KMS-11 (cell line): Measurements from ENCODE around the gene TNNT1.
"Not testable (repeated sequence)": the region's sequence is repeated elsewhere in the genome, so short reads cannot be mapped to it uniquely, and the experiment has no call there.

Experiments
- H2AFZ ChIP-seq: fragments of 200-600 bp; sonication (generic); 2 replicates; pipeline ENCODE4 v1.6.1; 2016; ENCODE audit warnings: antibody characterized with exemption, mixed run types, low read depth
- H3K27ac ChIP-seq: fragments of 200-600 bp; sonication (generic); 2 replicates; pipeline ENCODE4 v1.6.1; 2016; ENCODE audit warnings: mild to moderate bottlenecking, mixed run types
- H3K27me3 ChIP-seq: fragments of 200-600 bp; sonication (generic); 2 replicates; pipeline ENCODE4 v1.6.1; 2017; ENCODE audit warnings: mild to moderate bottlenecking, low read depth, mixed run types, moderate library complexity; ENCODE audit not compliant: insufficient read depth
- H3K36me3 ChIP-seq: fragments of 200-600 bp; sonication (generic); 2 replicates; pipeline ENCODE4 v1.6.1; 2017; ENCODE audit warnings: mild to moderate bottlenecking, mixed run types; ENCODE audit not compliant: insufficient read depth
- H3K4me1 ChIP-seq: fragments of 200-600 bp; sonication (generic); 2 replicates; pipeline ENCODE4 v1.6.1; 2016; ENCODE audit warnings: mild to moderate bottlenecking, low read depth, mixed run types; ENCODE audit not compliant: poor library complexity, severe bottlenecking
- H3K4me2 ChIP-seq: fragments of 200-600 bp; sonication (generic); 2 replicates; pipeline ENCODE4 v1.7.0; 2016; ENCODE audit warnings: mild to moderate bottlenecking, mixed run types
- H3K4me3 ChIP-seq: fragments of 200-600 bp; sonication (generic); IDR thresholded peaks from 2 replicates; pipeline ENCODE4 v1.6.1; 2017; ENCODE audit warnings: low read depth, low read length, mixed read lengths; ENCODE audit not compliant: insufficient read depth
- H3K79me2 ChIP-seq: fragments of 200-600 bp; sonication (generic); 2 replicates; pipeline ENCODE4 v1.6.1; 2016; ENCODE audit warnings: low read depth, mixed run types; ENCODE audit not compliant: insufficient read depth
- H3K9ac ChIP-seq: fragments of 200-600 bp; sonication (generic); 2 replicates; pipeline ENCODE4 v1.6.1; 2016; ENCODE audit warnings: mild to moderate bottlenecking, mixed run types
- H4K20me1 ChIP-seq: fragments of 200-600 bp; sonication (generic); 2 replicates; pipeline ENCODE4 v1.6.1; 2016; ENCODE audit warnings: mild to moderate bottlenecking, mixed run types; ENCODE audit not compliant: insufficient read depth
- TF ChIP-seq, protein P1 (sequence below): fragments of 200-600 bp; sonication (generic); conservative IDR thresholded peaks from 2 replicates; pipeline ENCODE4 v1.6.1; 2017; ENCODE audit warnings: low read depth, mild to moderate bottlenecking, antibody characterized with exemption, low read length, moderate library complexity, mixed read lengths

Gene TNNT1

GRCh38 chr19:55158848-55159749 is 10.1 kb upstream of the TNNT1 start:
- H3K36me3 ChIP-seq = no peaks in the 10 kb centered on the region
- H3K27ac ChIP-seq = no peak overlapping the region
- no peak overlapping the region for H2AFZ ChIP-seq
- no peaks in the 10 kb centered on the region for H4K20me1 ChIP-seq
- H3K4me1 ChIP-seq = no peaks in the 10 kb centered on the region
- H3K9ac ChIP-seq = no peak overlapping the region
- peaks cover 40% of the 10 kb centered on the region for H3K27me3 ChIP-seq
- TF ChIP-seq, protein P1, sequence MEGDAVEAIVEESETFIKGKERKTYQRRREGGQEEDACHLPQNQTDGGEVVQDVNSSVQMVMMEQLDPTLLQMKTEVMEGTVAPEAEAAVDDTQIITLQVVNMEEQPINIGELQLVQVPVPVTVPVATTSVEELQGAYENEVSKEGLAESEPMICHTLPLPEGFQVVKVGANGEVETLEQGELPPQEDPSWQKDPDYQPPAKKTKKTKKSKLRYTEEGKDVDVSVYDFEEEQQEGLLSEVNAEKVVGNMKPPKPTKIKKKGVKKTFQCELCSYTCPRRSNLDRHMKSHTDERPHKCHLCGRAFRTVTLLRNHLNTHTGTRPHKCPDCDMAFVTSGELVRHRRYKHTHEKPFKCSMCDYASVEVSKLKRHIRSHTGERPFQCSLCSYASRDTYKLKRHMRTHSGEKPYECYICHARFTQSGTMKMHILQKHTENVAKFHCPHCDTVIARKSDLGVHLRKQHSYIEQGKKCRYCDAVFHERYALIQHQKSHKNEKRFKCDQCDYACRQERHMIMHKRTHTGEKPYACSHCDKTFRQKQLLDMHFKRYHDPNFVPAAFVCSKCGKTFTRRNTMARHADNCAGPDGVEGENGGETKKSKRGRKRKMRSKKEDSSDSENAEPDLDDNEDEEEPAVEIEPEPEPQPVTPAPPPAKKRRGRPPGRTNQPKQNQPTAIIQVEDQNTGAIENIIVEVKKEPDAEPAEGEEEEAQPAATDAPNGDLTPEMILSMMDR = no peak
- H3K79me2 ChIP-seq = no peaks in the 10 kb centered on the region
- H3K4me2 ChIP-seq = no peak overlapping the region
- no peak overlapping the region for H3K4me3 ChIP-seq

DNA sequence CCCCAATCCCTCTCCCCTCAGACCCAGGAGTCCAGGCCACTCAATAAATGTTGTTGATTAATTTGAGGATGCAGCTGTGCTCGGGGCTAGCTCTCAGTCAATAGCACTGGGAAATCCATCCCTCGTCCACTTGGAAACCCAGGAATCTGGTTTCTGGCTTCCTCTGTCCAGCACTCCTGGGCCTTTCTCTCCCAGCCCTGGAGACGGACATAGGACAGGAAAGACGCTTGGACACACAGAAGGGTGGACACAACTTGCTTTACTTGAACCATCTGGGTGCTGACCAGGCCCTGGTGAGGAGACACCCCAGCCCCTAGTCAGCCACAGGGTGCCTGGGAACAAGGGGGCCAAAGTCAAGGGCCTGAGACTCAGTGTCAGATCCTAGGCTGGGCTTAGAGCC is 9.4 kb upstream of the TNNT1 start:
- peaks cover 38% of the 10 kb centered on the region for H3K27me3 ChIP-seq
- no peak overlapping the region for H3K27ac ChIP-seq
- no peak overlapping the region for H3K4me3 ChIP-seq
- TF ChIP-seq, protein P1 = no peak
- no peak overlapping the region for H3K9ac ChIP-seq
- H3K4me2 ChIP-seq = no peak overlapping the region
- H4K20me1 ChIP-seq = no peaks in the 10 kb centered on the region
- no peaks in the 10 kb centered on the region for H3K4me1 ChIP-seq
- no peak overlapping the region for H2AFZ ChIP-seq
- no peaks in the 10 kb centered on the region for H3K79me2 ChIP-seq
- H3K36me3 ChIP-seq = no peaks in the 10 kb centered on the region

DNA sequence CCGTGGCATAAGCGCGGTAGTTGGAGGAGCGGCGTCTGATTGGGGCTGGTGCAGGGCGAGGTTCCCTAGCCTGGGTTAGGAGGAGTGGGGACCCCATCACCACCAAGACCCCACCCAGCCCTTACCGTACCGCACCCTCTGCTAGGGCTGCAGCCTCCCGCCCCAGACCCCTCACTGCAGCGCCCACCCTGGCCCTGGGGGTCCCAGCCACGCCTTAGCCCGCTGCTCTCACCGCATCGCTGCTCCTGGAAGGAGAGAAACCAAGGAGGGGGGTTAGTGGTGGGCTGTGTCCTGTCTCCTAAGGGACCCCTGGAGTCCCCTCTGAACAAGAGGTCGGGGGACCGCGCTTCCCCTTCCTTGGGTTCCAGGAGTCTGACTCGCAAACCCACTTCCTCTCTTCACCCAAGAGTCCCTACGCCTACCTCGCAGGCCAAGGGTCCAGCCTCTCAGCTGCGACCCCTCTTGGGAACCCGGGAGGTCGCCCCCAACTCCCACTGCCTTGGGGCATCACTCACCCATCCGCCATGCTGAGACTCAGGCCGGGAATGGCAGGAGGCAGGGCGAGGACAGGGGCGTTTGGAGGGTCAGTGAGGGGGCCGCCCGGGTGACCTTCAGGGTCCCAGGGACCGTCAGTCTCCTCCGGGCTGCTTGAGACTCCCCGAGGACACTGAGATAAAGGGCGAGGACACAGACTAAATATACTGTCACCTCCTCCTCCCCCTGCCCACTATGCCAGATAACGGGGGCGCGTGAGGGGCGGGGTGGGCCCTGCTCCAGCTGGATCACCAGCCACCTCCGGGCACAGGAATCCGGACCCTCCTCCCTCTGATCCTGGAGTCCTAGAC is 8.3 kb upstream of the TNNT1 start, which contains the start of gene TNNI3:
TSS of gene TNNI3 (minus strand) at position 669 of the 845 bp plus-strand sequence. CDS start at position 526, 143 bp downstream.
- H3K4me3 ChIP-seq = no peak within 1 kb of the TSS
- no peak within 1 kb of the TSS for H2AFZ ChIP-seq
- H3K9ac ChIP-seq = no peak within 1 kb of the TSS
- H3K4me2 ChIP-seq = no peak within 1 kb of the TSS
- TF ChIP-seq, protein P1 = no peak
- H3K27ac ChIP-seq = no peak within 1 kb of the TSS
- peaks cover 32% of the 10 kb centered on the region for H3K27me3 ChIP-seq
- no peaks in the 10 kb centered on the region for H3K36me3 ChIP-seq
- no peaks in the 10 kb centered on the region for H3K79me2 ChIP-seq
- H3K4me1 ChIP-seq = no peaks in the 10 kb centered on the region
- H4K20me1 ChIP-seq = no peaks in the 10 kb centered on the region

DNA sequence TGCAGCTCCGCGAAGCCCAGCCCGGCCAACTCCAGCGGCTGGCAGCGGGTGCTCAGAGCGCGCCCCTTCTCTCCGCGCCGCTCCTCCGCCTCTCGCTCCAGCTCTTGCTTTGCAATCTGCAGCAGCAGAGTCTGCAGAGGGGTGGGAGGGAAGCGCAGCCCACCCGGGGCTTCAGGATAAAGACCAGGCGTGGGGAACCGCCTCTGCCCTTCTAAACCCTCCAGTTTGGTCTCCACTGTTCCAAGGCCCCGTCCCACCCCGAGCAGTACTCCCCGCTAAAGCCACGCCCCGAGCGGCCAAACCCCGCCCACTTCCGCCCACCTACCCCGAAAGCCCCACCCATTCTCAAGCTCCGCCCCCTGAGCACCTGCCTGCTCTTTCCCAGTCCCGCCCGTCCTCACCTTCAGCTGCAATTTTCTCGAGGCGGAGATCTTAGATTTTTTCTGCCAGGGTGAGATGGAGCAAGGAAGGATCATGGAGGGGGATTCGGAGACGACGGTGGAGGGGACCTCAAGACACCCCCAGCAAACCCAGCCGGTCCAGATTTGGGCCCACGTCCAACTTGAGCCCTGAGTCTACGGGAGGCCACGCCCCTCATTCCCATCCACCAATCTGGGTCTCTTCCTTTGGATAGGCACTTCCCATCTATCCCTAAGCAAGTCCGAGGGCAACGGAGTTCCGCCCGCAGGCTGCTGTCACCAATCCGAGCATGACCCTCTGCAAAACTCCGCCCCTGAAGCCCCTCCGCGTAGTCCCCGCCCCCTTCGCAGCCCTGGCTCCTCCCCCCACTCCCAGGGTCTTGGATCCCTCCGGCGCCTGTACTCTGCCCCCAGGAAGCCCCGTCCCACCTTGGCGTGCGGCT is 7.4 kb upstream of the TNNT1 start:
- no peaks in the 10 kb centered on the region for H4K20me1 ChIP-seq
- H3K27me3 ChIP-seq = peaks cover 30% of the 10 kb centered on the region
- TF ChIP-seq, protein P1 = no peak
- H3K27ac ChIP-seq = no peak overlapping the region
- H3K4me1 ChIP-seq = no peaks in the 10 kb centered on the region
- H3K4me2 ChIP-seq = no peak overlapping the region
- no peak overlapping the region for H2AFZ ChIP-seq
- no peak overlapping the region for H3K4me3 ChIP-seq
- H3K9ac ChIP-seq = no peak overlapping the region
- H3K79me2 ChIP-seq = no peaks in the 10 kb centered on the region
- H3K36me3 ChIP-seq = no peaks in the 10 kb centered on the region

GRCh38 chr19:55155784-55156183 is 6.8 kb upstream of the TNNT1 start:
- H2AFZ ChIP-seq, H3K4me1 ChIP-seq, H4K20me1 ChIP-seq, H3K27ac ChIP-seq, H3K79me2 ChIP-seq, H3K4me2 ChIP-seq, H3K36me3 ChIP-seq, H3K4me3 ChIP-seq, H3K9ac ChIP-seq: not testable (repeated sequence)
- H3K27me3 ChIP-seq = peaks cover 30% of the 10 kb centered on the region
